ENCODE data around the gene SMOC2.

GRCh38 chr6:168524571-168525001 is 83.6 kb downstream of the SMOC2 start:
- TF ChIP-seq CTCF (IDR thresholded peaks at IDR 0.05; ENCODE audit: poor library complexity): no peak
- no peak for TF ChIP-seq EZH2 (IDR thresholded peaks at IDR 0.05; ENCODE audit: borderline replicate concordance)
- TF ChIP-seq EZH2phosphoT487 (IDR thresholded peaks at IDR 0.05; ENCODE audit: low read depth, severe bottlenecking, unreplicated experiment): no peak
